HG03103 (cell line): ENCODE results near the gene KCNE4.

Experiments used
- ATAC-seq: cut with Tn5 transposase; IDR thresholded peaks from one replicate; pipeline ENCODE4 v1.9.1; 2021; ENCODE audit warnings: low read depth; ENCODE audit not compliant: unreplicated experiment

The KCNE4 gene

DNA sequence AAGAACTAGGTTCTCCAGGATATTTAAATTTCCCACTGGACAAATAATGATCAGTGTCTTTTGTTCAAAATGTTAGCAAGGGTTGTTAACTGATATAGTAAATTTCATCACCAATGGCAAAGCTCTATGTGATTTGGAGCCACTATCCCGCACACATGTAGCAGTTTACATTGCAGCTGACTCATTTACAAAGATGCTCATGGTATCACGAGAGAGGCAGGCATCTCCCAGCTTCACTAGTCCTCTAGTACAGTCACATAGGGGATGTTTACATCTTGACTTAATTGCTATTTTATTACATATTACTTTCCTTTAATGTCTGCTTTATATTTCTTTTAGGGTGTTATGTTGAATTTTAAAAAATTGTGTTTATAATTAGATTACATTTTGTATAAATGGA lies 30.7 kb downstream of the KCNE4 start:
- no peak for ATAC-seq

DNA sequence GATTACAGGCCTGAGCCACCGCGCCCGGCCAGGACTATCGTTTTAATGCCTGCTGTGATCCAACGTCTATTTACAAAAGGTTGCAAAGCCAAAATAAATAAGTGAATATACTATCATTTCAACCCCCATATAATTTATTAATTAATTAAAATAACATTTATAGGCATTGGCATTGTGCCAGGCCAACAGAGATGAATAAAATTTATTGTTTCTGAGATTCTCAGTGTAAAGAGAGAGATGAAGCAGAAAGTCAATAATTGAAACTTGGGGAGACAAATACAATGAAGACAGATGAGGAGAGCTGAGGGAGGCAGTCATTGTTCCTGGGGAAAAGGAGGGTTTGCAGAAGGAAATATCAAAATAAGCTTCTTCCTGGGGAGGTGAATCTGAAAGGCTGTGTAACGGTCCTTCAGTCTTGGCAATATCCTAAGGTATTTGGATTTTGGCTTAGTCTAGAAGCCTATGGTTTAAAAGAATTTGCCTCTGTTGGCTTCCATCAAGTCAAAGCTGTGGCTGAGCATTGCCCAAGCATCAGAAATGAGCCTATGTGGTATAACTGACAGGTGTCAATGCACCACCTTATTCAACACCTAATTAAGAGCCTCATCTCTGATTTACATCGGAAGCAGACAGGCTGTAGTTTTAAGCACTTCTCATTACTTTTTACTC lies 31.5 kb downstream of the KCNE4 start:
- no peak for ATAC-seq

DNA sequence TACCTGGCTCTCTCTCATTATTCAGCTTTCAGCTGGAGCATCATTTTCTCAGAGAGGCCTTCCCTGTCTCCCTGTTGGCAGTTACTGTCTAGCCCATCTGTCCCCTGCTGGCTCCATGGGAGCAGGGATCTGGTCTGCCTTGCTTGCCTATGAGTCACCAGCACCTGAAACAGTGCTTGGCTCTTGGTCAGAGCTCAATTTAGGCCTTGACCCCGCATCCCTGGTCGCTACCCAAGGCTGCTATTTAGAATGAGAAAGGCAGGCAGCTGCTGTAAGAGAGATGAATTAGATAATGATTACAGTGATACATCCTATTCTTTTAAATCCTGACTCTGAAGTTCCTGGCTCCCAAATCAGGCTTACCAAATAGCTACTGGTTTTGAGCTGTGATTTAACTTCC lies 32.9 kb downstream of the KCNE4 start:
- no peak for ATAC-seq

DNA sequence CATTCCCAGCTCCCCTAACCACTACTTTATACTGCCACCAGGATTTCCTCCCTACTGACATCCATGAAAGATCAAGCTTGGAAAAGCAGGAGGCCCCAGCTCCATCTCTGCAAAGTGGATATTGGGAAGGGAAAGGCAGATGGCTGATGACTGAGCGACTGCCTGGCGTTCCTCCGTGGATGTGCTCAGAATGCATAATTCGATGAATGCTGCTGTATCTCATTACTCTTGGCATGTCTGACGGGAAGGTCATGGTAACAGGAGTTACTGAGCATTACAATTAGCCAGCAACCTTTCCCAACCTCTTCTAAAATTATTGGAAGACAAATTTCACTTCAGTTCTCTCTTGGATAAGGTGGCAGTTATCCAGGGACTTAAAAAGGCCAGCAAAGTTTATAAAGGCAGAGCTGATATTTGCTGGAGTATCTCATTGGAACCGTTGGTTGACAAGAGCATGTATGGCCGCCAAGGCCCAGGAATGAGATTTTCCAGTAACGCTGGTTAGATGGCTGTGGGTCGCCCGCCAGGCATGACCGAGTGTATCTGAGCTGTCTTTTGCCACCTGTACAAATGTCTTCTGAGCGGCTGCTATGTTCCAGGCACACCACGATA lies 34.5 kb downstream of the KCNE4 start:
- no peak for ATAC-seq

DNA sequence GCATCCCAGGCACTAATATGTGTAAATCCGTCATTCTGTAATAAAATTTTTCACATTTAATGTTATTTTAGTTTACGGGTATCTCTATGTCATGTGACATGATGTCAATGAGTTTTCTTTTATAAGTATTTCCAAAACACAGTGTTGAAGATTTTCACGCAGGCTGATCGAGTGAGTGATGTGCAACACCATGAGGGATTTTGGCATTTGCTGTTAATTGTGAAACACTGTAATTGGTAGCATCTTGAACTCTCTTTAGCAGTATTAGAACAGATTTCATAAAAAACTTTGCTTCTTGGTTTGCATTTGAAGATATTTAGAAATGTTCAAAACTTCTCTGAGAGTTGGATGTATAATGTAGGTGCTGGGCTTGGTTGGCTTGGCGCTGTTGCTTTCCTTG lies 35.5 kb downstream of the KCNE4 start:
- no peak for ATAC-seq

DNA sequence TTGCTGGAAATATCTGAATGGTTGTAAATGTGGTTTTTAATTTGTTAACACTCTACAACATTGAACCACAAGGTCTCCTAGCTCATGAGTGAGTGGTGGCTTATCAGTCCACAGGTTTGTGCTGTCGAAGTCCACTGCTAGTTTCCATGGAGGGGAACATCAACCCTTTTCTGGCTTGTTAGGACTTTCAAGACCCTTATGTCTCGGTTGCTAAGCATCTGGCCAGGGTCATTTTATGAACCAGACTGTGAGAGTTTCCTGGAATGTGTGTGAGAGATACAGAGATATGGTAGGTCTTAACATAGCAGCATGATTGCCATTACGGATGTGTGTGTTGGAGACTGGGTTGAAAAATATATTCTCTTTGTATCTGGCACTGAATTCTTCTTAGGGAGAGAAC lies 36.9 kb downstream of the KCNE4 start:
- ATAC-seq = no peak

DNA sequence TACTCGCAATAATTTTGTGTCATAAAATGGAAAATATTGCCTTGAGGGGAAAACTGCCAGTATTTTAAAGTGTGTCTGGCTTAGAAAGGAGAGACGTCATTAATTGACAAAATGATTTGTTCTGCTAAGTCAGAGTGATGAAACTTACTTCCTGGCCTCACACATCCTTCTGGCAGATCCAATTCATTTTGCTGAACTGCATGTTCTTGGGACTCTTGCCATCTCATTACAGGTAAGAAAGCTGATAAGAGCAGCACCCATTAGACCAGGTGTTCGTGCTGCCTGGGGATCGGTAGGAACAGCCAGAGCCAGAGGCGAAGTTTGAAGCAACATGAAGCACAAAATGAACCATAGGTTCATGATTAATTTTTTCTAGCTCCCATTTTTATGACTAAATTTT lies 38.0 kb downstream of the KCNE4 start:
- ATAC-seq = no peak

DNA sequence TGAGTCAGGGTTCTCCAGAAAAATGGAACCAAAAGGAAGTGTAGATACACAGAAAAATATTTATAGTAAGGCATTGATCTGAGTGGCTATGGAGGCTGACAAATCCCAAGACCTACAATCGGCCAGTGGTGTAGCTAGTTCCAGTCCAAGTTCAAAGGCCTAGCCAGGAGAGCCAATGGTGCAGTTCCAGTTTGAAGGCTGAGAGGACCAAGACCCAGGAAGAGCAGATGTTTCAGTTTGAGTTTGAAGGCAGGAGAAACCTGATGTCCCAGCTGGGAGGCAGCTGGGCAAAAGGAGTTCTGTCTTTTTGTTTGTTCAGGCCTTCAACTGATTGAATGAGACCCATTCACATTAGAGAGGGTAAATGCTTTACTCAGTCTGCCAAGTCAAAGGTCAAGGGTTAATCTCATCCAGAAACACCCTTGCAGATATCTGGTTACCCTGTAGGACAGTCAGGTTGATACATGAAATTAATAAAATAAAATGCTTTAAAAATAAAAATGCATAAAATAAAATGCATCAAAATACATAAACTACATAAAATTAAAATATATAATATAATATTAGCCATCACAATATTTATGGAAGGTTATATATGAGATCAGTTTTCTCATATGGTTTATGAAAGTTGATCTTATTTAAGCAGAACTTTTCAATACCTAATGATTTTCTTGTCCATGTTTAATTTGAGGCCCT lies 38.7 kb downstream of the KCNE4 start:
- no peak for ATAC-seq

DNA sequence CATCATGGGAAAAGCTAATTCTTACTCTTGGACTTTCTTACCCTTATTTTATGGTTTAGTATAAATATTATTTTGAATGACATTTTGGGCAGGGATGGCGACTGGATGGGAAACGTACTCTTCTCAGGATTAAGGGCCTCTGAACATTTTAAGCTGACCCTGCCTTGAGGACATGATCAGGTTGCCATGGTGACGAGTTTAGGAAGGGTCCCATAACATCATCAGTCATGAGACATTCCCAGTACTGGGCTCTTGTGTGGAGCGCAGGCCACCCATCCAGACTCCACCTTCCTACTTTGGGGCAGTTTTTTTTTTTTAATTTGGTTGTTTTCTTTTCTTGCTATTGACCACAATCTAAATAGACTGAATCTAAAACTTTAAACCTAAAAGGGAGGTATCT lies 40.7 kb downstream of the KCNE4 start:
- ATAC-seq = no peak

DNA sequence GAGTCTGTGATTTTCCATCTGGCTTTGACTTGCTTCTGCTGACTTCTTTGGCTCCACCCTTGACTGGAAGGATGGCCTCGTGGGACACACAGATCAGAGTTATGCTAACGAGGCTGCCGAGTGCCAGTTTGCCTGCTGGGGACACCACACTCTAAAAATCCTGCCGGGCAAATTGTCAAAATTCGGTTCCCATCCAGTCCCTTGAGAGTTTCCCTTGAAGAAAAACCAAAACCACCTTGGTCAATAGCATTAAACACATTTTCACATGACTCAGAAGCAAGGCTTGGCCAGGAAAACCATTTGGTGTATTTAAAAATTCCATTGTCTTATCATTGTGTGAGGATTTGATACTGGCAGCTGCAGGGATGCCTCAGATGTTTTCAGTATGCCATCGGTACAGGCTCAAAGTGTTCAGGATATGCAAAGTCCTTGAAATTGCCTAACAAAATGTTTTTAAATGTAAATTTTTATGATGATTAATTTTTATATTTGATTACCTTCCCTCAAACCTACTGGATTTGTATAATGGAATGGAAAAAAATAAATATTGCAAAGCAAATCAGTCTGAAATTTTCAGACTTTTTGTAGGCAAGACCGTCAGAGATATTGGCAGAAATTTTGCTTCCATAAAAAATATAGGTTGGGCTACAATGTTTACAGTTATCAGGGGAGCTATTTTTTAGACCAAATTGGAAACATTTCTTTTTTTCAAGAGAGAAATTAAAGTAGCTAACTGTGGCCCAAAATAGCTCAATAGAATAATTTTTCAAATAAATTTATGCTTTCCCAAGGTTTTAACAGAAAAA lies 41.6 kb downstream of the KCNE4 start:
- no peak for ATAC-seq

DNA sequence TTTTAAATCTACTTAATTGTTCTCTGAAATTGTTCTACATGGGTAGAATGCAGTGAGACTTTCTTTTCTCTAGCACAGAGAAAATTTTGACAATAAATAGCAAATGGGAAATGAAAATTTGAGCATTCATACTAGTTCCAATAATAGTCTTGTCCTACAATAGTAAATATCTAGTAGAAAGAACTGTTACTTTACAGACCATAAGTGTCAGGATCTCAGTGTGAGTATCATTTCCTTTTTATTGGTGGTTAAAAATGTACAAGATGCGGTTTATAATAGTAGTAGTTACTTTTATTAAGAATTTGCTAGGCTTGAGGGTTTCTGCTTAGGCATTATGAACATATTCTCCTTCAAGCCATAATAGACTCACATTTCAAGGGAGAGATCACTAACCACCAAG lies 43.2 kb downstream of the KCNE4 start:
- peak; percentile 53 for ATAC-seq

DNA sequence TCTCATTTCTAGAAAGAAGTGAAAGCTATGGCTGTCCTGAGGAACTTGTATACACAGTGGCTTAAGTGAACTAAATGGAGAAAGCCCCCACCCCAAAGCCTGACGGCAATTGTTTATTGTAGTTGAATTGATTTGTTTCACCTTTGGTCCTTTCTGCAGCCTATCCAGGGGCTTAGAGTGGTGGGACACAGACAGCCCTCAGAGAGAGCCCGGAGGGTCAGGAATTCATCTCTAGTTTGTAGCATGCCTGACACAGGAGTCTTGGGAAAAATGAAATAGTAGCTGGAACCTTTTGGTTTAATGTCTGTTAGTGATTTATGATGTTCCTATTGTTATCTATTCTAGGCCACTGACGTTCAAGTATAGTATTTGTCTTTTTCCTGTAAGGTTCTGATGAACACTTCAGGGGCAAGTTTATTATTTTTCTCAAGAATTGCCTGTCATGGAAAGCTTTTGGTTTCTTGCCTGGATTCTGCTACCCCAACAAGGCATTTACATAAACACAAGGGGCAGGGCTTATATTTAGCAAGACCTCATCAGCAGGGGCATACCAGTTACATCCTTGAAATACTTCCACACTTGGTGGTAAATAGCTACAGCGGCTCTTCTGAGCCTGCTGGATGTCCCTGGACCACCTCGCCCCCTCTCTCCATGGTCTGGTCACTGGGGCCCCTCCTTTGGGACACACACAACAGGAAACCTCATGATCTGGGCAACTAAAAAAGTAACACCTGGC lies 44.4 kb downstream of the KCNE4 start:
- ATAC-seq = no peak

DNA sequence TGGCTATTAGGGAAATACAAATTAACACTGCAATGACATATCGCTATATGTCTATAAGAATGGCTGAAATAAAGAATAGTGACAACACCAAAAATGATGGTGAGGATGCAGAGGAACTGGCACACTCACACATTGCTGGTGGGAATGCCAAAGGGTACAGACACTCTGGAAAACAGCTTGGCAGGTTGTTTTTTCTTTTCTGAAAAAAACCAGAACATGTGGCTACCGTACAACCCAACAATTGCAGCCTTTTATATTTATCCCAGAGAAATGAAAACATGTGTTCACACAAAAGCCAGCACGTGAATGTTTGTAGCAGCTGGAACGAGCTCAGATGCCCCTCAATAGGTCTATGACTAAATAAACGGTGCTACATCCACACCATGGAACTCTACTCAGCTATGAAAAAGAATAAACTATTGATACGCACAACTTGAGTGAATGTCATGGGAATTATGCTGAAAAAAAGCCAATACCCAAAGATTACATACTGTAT lies 45.9 kb downstream of the KCNE4 start:
- ATAC-seq = no peak

DNA sequence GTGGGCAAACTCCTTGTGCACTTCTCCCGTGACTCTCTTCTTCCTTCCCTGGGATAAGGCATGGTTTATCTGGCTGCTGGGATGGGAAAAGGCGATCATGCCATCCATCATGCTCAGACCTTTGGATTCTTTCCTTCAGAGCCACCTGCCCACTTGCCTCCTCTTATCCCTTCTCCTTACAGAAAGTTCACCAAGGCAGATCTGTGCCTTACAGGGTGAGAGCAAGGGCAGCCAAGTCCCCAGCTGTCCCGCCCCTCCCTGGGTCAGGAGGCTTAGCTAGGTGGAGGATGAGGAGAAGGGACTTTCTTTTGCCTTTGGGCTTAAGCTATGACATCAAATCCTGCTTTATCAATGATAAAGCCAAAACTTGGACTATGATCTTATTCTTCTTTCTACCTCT lies 47.6 kb downstream of the KCNE4 start:
- no peak for ATAC-seq

DNA sequence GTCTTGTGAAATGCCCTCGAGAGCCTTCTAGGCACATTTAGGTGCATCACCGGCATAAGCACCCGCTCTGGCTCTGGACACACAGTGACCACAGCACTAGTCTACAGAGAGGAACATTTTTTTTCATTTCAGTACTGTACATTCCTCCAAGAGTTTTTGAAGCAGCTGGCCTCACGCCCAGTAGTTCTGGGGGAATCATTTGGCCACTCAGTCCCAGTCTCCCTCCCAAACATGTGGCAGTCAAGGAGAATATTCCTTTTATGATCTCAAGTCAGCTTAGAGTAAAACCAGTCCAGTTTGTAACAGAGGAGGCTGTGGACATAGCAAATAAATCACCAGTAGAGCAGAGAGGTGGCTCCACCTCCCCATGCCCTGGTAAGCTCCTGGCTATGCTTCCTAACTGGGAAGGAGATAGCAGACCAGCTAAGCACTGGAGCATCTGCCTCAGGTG lies 48.1 kb downstream of the KCNE4 start:
- ATAC-seq = no peak

DNA sequence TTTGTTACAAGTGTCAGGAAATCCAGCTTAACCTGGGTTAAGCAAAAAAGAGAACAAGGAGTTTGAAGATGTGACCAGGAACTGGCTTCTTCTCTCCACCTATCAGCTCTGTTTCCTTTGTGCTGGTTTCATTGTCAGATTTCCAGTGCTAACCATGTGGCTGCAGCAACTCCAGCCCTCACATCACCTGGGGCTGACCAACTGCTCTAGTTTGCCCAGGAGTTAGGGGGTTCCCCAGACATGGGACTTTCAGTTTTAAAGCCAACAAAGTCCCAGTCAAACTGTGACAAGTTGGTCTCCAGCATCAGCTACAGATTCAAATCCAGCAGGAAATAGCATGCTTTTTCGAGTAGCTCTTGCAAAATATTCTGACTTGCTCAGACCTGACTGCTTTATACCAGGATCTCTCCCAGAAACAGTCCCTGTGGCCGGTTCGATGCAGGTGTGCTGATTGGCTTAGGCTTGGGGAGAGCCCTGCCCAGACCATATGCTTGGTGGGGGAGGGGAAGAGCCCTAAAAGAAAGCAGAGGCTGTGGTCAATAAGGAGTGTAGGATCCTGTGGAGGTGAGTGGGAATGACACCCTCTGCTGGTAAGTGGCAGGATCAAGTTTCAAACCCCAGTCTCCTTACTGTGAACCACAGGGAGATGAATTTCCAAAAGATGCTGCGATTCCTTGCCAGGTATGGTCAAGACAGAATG lies 49.5 kb downstream of the KCNE4 start:
- ATAC-seq = peak; percentile 53

DNA sequence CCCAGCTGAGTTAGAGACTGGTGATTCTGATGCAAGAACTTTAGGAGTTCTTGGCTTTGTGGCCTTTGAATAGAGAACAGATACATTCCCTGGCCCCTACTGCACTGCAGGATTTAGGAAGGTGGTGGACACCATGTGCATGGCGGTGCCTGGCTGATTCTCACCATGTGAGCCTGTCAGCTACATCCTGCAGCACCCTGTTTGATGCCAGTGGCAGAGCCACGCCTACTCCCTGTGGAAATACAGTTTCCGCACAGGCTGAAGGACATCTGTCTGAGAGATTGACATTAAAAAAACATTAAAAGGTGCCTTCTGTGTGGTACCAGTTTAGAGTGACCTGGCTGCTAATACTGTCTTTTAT lies 50.0 kb downstream of the KCNE4 start:
- no peak for ATAC-seq

DNA sequence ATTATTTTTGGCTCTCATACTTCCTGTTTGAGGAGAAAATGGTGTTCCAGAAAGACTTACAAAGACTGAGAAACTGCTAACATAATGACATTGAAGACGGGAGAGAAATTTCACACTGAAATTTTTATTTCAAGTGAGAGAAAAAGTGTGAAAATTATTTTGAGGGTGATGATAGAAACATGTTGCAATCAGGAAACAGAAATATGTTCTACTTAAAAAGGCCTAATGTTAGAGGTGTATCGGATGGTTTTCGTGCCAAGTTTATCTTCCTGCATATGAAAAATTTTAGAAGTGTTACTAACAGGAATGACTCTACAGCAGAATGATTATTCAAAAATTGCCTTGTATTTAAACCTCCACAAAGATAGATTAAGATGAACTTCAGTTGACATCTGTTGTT lies 50.5 kb downstream of the KCNE4 start:
- ATAC-seq = no peak

DNA sequence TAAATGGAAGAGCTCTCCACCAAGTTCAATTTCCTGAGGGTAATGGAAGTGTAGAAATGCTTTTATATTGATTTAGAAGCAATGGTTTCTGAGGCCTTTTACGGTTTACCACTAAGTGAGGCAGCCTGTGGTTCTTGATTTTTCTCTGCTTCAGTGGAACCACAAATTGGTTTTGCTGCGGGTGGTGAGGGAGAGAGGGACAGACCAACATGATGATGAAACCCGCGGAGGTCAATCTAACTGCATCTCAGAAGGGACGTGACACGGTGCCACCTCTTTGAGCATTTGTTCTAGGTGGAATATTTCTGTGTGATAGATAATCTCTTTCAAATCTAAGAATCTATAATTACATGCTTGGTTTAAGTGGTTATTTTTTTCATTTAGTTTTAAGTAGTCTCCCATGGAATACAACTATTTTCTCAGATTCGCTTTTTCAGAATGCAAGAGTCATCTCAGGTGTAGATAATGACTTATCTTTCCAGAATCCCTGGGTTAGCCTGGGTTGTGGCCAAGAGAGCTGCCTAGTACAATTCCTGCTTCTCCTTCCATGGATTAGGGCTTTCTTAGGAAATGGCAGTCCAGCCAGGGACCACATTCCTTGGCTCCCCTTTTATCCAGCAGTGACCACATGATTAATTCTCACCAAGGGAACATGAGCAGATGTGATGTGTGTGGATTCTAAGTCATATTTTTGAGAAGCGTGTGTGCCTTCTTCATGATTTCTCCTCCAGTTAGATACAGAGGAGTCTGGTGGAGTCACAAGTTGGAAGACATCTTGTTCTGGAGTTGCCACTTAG lies 52.5 kb downstream of the KCNE4 start:
- ATAC-seq = no peak
